ENCODE results near the gene AKR1D1.
"Not testable (repeated sequence)": the region's sequence is repeated elsewhere in the genome, so short reads cannot be mapped to it uniquely, and the experiment has no call there.

AKR1D1 gene

GRCh38 chr7:138120140-138120827, 44.0 kb downstream of the AKR1D1 start:
- FAIRE-seq = no peak
- no peak for DNase-seq (ENCODE audit: low spot score)

GRCh38 chr7:138122162-138122561, 45.9 kb downstream of the AKR1D1 start:
- DNase-seq (ENCODE audit: low spot score) (no peak), FAIRE-seq (no peak)

- DNase-seq (ENCODE audit: low spot score) = no peak
- FAIRE-seq = no peak
Observed at GRCh38 chr7:138125119-138125518, 48.9 kb downstream of the AKR1D1 start.

- FAIRE-seq (no peak), DNase-seq (ENCODE audit: low spot score) (no peak)
Observed at GRCh38 chr7:138125598-138126111, 49.4 kb downstream of the AKR1D1 start.

GRCh38 chr7:138126928-138127327, 50.7 kb downstream of the AKR1D1 start:
- DNase-seq (ENCODE audit: low spot score) (no peak), FAIRE-seq (no peak)

GRCh38 chr7:138127996-138128395, 51.7 kb downstream of the AKR1D1 start:
- FAIRE-seq (no peak), DNase-seq (ENCODE audit: low spot score) (no peak)

GRCh38 chr7:138129551-138130165, 53.4 kb downstream of the AKR1D1 start:
- FAIRE-seq = no peak

GRCh38 chr7:138137423-138138171, 61.3 kb downstream of the AKR1D1 start:
- FAIRE-seq (no peak), DNase-seq (ENCODE audit: low spot score) (no peak)

More at GRCh38 chr7:138129551-138130165, 53.4 kb downstream of the AKR1D1 start:
- no peak for DNase-seq (ENCODE audit: low spot score)

GRCh38 chr7:138138244-138138643, 62.0 kb downstream of the AKR1D1 start:
- no peak for FAIRE-seq
- no peak for DNase-seq (ENCODE audit: low spot score)

- no peak for DNase-seq (ENCODE audit: low spot score)
- no peak for FAIRE-seq
Observed at GRCh38 chr7:138142583-138143201, 66.4 kb downstream of the AKR1D1 start.

GRCh38 chr7:138144958-138145357, 68.7 kb downstream of the AKR1D1 start:
- no peak for DNase-seq (ENCODE audit: low spot score)

GRCh38 chr7:138146221-138146620, 70.0 kb downstream of the AKR1D1 start:
- not testable (repeated sequence) for FAIRE-seq

More at GRCh38 chr7:138144958-138145357, 68.7 kb downstream of the AKR1D1 start:
- no peak for FAIRE-seq

GRCh38 chr7:138146757-138147734, 70.8 kb downstream of the AKR1D1 start:
- not testable (repeated sequence) for FAIRE-seq; DNase-seq (ENCODE audit: low spot score)

More at GRCh38 chr7:138146221-138146620, 70.0 kb downstream of the AKR1D1 start:
- not testable (repeated sequence) for DNase-seq (ENCODE audit: low spot score)

GRCh38 chr7:138151731-138152577, 75.7 kb downstream of the AKR1D1 start:
- DNase-seq (ENCODE audit: low spot score) (no peak), FAIRE-seq (no peak)

- DNase-seq (ENCODE audit: low spot score) (no peak), FAIRE-seq (no peak)
Observed at GRCh38 chr7:138154661-138155060, 78.4 kb downstream of the AKR1D1 start.

GRCh38 chr7:138157702-138158101, 81.4 kb downstream of the AKR1D1 start:
- DNase-seq (ENCODE audit: low spot score) (no peak), FAIRE-seq (no peak)

- FAIRE-seq = no peak
- no peak for DNase-seq (ENCODE audit: low spot score)
Observed at GRCh38 chr7:138158739-138159528, 82.7 kb downstream of the AKR1D1 start.

GRCh38 chr7:138161600-138162081, 85.4 kb downstream of the AKR1D1 start:
- DNase-seq (ENCODE audit: low spot score) (peak; percentile 86), FAIRE-seq (no peak)

All from urothelium cell line (cell line).